IMR-90 (cell line): Measurements from ENCODE around the gene MYT1. TPM values are rescaled to one million over a fixed set of nuclear protein-coding genes. Genes with fewer than 3 reads are reported as not detected.

Experiments used
- ATAC-seq: fragments of 200-7000 bp; cut with Tn5 transposase; 2 replicates; pipeline ENCODE4 v1.9.1; 2020; ENCODE audit warnings: low read depth, mild to moderate bottlenecking, moderate library complexity
- BruUV-seq: library from RNA; stranded (reverse); fragments of 400-500 nt; replicated peaks from 2 replicates; lab custom pipeline; 2021; lab: Mats Ljungman, UMichigan
- CTCF ChIA-PET: fragments of 300-600 bp; formaldehyde crosslinking; extraction: SDS; loops from one replicate; lab custom pipeline; 2021; ENCODE audit warnings: antibody characterized with exemption; lab: Yijun Ruan, JAX
- POLR2A ChIA-PET: fragments of 300-600 bp; sonication (Branson Sonifier 250); formaldehyde crosslinking; loops from one replicate; lab custom pipeline; 2022; ENCODE audit warnings: antibody characterized with exemption; ENCODE audit not compliant: unreplicated experiment; lab: Charles Lee
- DNase-seq: peaks from one replicate; pipeline ENCODE4 v3.0.0; 2013
- H2AFZ ChIP-seq: replicated peaks from 2 replicates; pipeline ENCODE3; 2013; ENCODE audit warnings: low read length, mild to moderate bottlenecking; ENCODE audit not compliant: poor library complexity
- H2AK5ac ChIP-seq: 2 replicates; pipeline ENCODE4 v1.6.1; 2013; ENCODE audit warnings: low read depth, low read length, inconsistent platforms
- H2AK9ac ChIP-seq: replicated peaks from 2 replicates; pipeline ENCODE3; 2013; ENCODE audit warnings: mild to moderate bottlenecking, low read depth, low read length, moderate library complexity; ENCODE audit not compliant: poor library complexity
- H2BK120ac ChIP-seq: 2 replicates; pipeline ENCODE4 v1.6.1; 2013; ENCODE audit warnings: low read depth, low read length, inconsistent platforms
- H2BK15ac ChIP-seq: 3 replicates; pipeline ENCODE4 v1.6.1; 2013; ENCODE audit warnings: low read depth, low read length, inconsistent platforms
- H2BK20ac ChIP-seq: 2 replicates; pipeline ENCODE4 v1.6.1; 2013; ENCODE audit warnings: low read depth, mild to moderate bottlenecking, inconsistent platforms, low read length, moderate library complexity
- H2BK5ac ChIP-seq: 2 replicates; pipeline ENCODE4 v1.6.1; 2013; ENCODE audit warnings: mild to moderate bottlenecking, low read depth, low read length, inconsistent platforms; ENCODE audit not compliant: poor library complexity, severe bottlenecking
- H3K14ac ChIP-seq: replicated peaks from 2 replicates; pipeline ENCODE4 v1.6.1; 2013; ENCODE audit warnings: low read depth, low read length, inconsistent platforms
- H3K18ac ChIP-seq: 2 replicates; pipeline ENCODE4 v1.6.1; 2013; ENCODE audit warnings: low read depth, low read length, control low read depth
- H3K23ac ChIP-seq: 2 replicates; pipeline ENCODE4 v1.6.1; 2013; ENCODE audit warnings: low read depth, low read length, inconsistent platforms
- H3K27ac ChIP-seq: 2 replicates; pipeline ENCODE4 v1.5.1; 2013; ENCODE audit warnings: mild to moderate bottlenecking, control low read depth, low read length; ENCODE audit not compliant: insufficient read depth
- H3K27me3 ChIP-seq: 2 replicates; pipeline ENCODE4 v1.6.1; 2013; ENCODE audit warnings: low read length; ENCODE audit not compliant: control insufficient read depth, insufficient read depth
- H3K36me3 ChIP-seq: 2 replicates; pipeline ENCODE4 v1.6.1; 2013; ENCODE audit warnings: low read length, mixed read lengths; ENCODE audit not compliant: control insufficient read depth, insufficient read depth
- H3K4ac ChIP-seq: 2 replicates; pipeline ENCODE4 v1.6.1; 2013; ENCODE audit warnings: low read depth, low read length, inconsistent platforms
- H3K4me1 ChIP-seq: 2 replicates; pipeline ENCODE4 v1.6.1; 2013; ENCODE audit warnings: low read length, mixed read lengths; ENCODE audit not compliant: control insufficient read depth, insufficient read depth
- H3K4me2 ChIP-seq: 2 replicates; pipeline ENCODE4 v1.6.1; 2013; ENCODE audit warnings: low read depth, mild to moderate bottlenecking, control low read depth, low read length, moderate library complexity
- H3K4me3 ChIP-seq: 2 replicates; pipeline ENCODE4 v1.5.1; 2013; ENCODE audit warnings: low read depth, mild to moderate bottlenecking, control low read depth, low read length, moderate library complexity; ENCODE audit not compliant: insufficient read depth
- H3K56ac ChIP-seq: 2 replicates; pipeline ENCODE4 v1.6.1; 2013; ENCODE audit warnings: low read length, inconsistent platforms; ENCODE audit not compliant: insufficient read depth; ENCODE audit errors: extremely low read depth
- H3K79me1 ChIP-seq, 2 experiments: 2 replicates each; pipeline ENCODE4 v1.6.1; 2013; ENCODE audit warnings: low read length in 2 of 2, inconsistent platforms in 1 of 2, low read depth in 1 of 2
- H3K9ac ChIP-seq: 2 replicates; pipeline ENCODE4 v1.6.1; 2013; ENCODE audit warnings: low read depth, low read length, control low read depth
- H3K9me1 ChIP-seq: 2 replicates; pipeline ENCODE4 v1.6.1; 2013; ENCODE audit warnings: low read length, inconsistent platforms; ENCODE audit not compliant: insufficient read depth
- H3K9me3 ChIP-seq: 2 replicates; pipeline ENCODE4 v1.6.1; 2013; ENCODE audit warnings: low read length; ENCODE audit not compliant: control insufficient read depth, insufficient read depth
- H4K20me1 ChIP-seq: 2 replicates; pipeline ENCODE4 v1.6.1; 2013; ENCODE audit warnings: low read length, inconsistent platforms; ENCODE audit not compliant: insufficient read depth
- H4K5ac ChIP-seq: 2 replicates; pipeline ENCODE4 v1.6.1; 2013; ENCODE audit warnings: mild to moderate bottlenecking, low read depth, low read length, control low read depth
- H4K8ac ChIP-seq, 2 experiments: 2 replicates each; pipeline ENCODE4 v1.6.1; 2013; ENCODE audit warnings: low read depth in 2 of 2, low read length in 2 of 2, control low read depth in 1 of 2, inconsistent platforms in 1 of 2
- H4K91ac ChIP-seq: 2 replicates; pipeline ENCODE4 v1.6.1; 2013; ENCODE audit warnings: low read depth, low read length, inconsistent platforms; ENCODE audit not compliant: insufficient read depth
- BHLHE40 ChIP-seq: fragments of 150-350 bp; IDR thresholded peaks from 2 replicates; pipeline ENCODE4 v1.6.1; 2016; ENCODE audit warnings: mild to moderate bottlenecking, low read depth, low read length
- CEBPB ChIP-seq: IDR thresholded peaks from 2 replicates; pipeline ENCODE4 v1.6.1; 2012; ENCODE audit warnings: low read depth, low read length, improper control_type of control experiment
- CHD1 ChIP-seq: IDR thresholded peaks from 2 replicates; pipeline ENCODE4 v1.6.1; 2012; ENCODE audit warnings: low read depth, low read length, improper control_type of control experiment
- CTCF ChIP-seq: conservative IDR thresholded peaks from 2 replicates; pipeline ENCODE4 v1.5.1; 2012; ENCODE audit warnings: mild to moderate bottlenecking, low read depth, low read length, improper control_type of control experiment
- ELK1 ChIP-seq: fragments of 150-350 bp; IDR thresholded peaks from 2 replicates; pipeline ENCODE4 v1.6.1; 2016; ENCODE audit warnings: low read depth, mild to moderate bottlenecking, low read length, moderate library complexity, borderline replicate concordance
- FOS ChIP-seq: fragments of 150-350 bp; IDR thresholded peaks from 2 replicates; pipeline ENCODE4 v1.6.1; 2016; ENCODE audit warnings: low read depth, low read length
- MAFK ChIP-seq: IDR thresholded peaks from 2 replicates; pipeline ENCODE4 v1.6.1; 2012; ENCODE audit warnings: low read depth, low read length, improper control_type of control experiment
- MAZ ChIP-seq: IDR thresholded peaks from 2 replicates; pipeline ENCODE4 v1.6.1; 2012; ENCODE audit warnings: low read depth, mild to moderate bottlenecking, low read length, improper control_type of control experiment, moderate library complexity, borderline replicate concordance
- MXI1 ChIP-seq: IDR thresholded peaks from 2 replicates; pipeline ENCODE4 v1.6.1; 2012; ENCODE audit warnings: low read depth, mild to moderate bottlenecking, low read length, moderate library complexity, borderline replicate concordance
- NFE2L2 ChIP-seq: fragments of 150-350 bp; IDR thresholded peaks from 2 replicates; pipeline ENCODE4 v1.6.1; 2016; ENCODE audit warnings: low read depth, mild to moderate bottlenecking, low read length
- POLR2A ChIP-seq: IDR thresholded peaks from 2 replicates; pipeline ENCODE4 v1.6.1; 2012; ENCODE audit warnings: mild to moderate bottlenecking, low read depth, low read length
- RAD21 ChIP-seq: IDR thresholded peaks from 2 replicates; pipeline ENCODE4 v1.6.1; 2012; ENCODE audit warnings: low read length, improper control_type of control experiment
- RCOR1 ChIP-seq: IDR thresholded peaks from 2 replicates; pipeline ENCODE4 v1.6.1; 2012; ENCODE audit warnings: mild to moderate bottlenecking, low read length, improper control_type of control experiment; ENCODE audit not compliant: insufficient replicate concordance
- RFX5 ChIP-seq: IDR thresholded peaks from 2 replicates; pipeline ENCODE4 v1.8.0; 2012; ENCODE audit warnings: low read depth, mild to moderate bottlenecking, low read length, moderate library complexity
- SMC3 ChIP-seq: fragments of 150-350 bp; IDR thresholded peaks from 2 replicates; pipeline ENCODE4 v1.6.1; 2016; ENCODE audit warnings: low read depth, mild to moderate bottlenecking, antibody characterized with exemption, low read length, moderate library complexity
- USF2 ChIP-seq: fragments of 150-350 bp; IDR thresholded peaks from 2 replicates; pipeline ENCODE4 v1.6.1; 2017; ENCODE audit warnings: mild to moderate bottlenecking, antibody characterized with exemption, low read length, low read depth
- WGBS, 2 experiments: methylation state at CpG; one replicate each; pipeline versions ENCODE4 v1.1.5 to v1.1.7; 2013; ENCODE audit warnings: missing lambda C conversion rate in 2 of 2; ENCODE audit not compliant: insufficient read length in 1 of 2; ENCODE audit errors: extremely low coverage in 2 of 2; 5-methylcytosine and 5-hydroxymethylcytosine counted together
- dilution Hi-C: fragments of 300-500 bp; cut with HindIII; formaldehyde crosslinking; loops from one replicate; pipeline ENCODE4 v1.14.3; 2018; ENCODE audit warnings: low sequenced_read_pairs; ENCODE audit not compliant: unreplicated experiment
- in situ Hi-C: fragments of 300-500 bp; cut with MboI; formaldehyde crosslinking; loops from 3 replicates; pipeline ENCODE4 v1.14.3; 2019; ENCODE audit warnings: low sequenced_read_pairs, inconsistent platforms, mixed read lengths
- intact Hi-C: fragments of 100-400 bp; cut with micrococcal nuclease; formaldehyde crosslinking; loops from 2 replicates; pipeline ENCODE4 v1.10.0; 2022
- polyA plus RNA-seq, 3 experiments: library from polyadenylated mRNA; depleted of rRNA; stranded (reverse); fragments of >200 nt; gene quantifications; 2 replicates each; pipeline ENCODE4 v1.2.3, GENCODE V29; 2012; ENCODE audit warnings: low replicate concordance in 1 of 3
- total RNA-seq: library from RNA; depleted of rRNA; stranded (reverse); fragments of >200 nt; gene quantifications from 2 replicates; pipeline ENCODE4 v1.2.3, GENCODE V29; 2012

MYT1 gene
- total and polyA plus RNA-seq, 2 of the 4 experiments (the other 2 are of a cell fraction) = not detected

GRCh38 chr20:64130271-64130670 is 34.0 kb upstream of the MYT1 start:
- H3K4me3 ChIP-seq = no peak overlapping the region
- no peak for TF ChIP-seq FOS
- TF ChIP-seq USF2 = no peak
- no peak for TF ChIP-seq RCOR1
- TF ChIP-seq POLR2A = no peak
- TF ChIP-seq ELK1 = no peak
- TF ChIP-seq MXI1 = no peak
- no peak for TF ChIP-seq BHLHE40
- TF ChIP-seq CEBPB = no peak
- no peak for TF ChIP-seq SMC3
- no peak for TF ChIP-seq CTCF
- no peak for TF ChIP-seq MAZ
- TF ChIP-seq CHD1 = no peak
- no peak for TF ChIP-seq MAFK
- TF ChIP-seq RFX5 = no peak
- TF ChIP-seq RAD21 = no peak
- TF ChIP-seq NFE2L2 = no peak
- H2AK5ac ChIP-seq = no peak overlapping the region
- no peaks in the 10 kb centered on the region for H3K9me1 ChIP-seq
- no peak overlapping the region for H3K9ac ChIP-seq
- in situ Hi-C loops (no loop called here), intact Hi-C loops (no loop called here), dilution Hi-C loops (no loop called here)
- H4K20me1 ChIP-seq = no peaks in the 10 kb centered on the region
- no peak overlapping the region for H2BK5ac ChIP-seq
- no peak overlapping the region for H2BK15ac ChIP-seq
- no TSS peak for BruUV-seq
- peaks cover 10% of the 10 kb centered on the region for H3K27me3 ChIP-seq
- no peak overlapping the region for H3K23ac ChIP-seq
- ATAC-seq (no peak), DNase-seq (no peak)
- no peak overlapping the region for H4K8ac ChIP-seq
- H3K36me3 ChIP-seq = no peaks in the 10 kb centered on the region
- no peak overlapping the region for H4K91ac ChIP-seq
- POLR2A ChIA-PET = no interaction called here
- no peak overlapping the region for H2AFZ ChIP-seq
- no peak overlapping the region for H3K27ac ChIP-seq
- no peaks in the 10 kb centered on the region for H3K4me1 ChIP-seq
- no peaks in the 10 kb centered on the region for H3K9me3 ChIP-seq
- no peak overlapping the region for H4K5ac ChIP-seq
- no peak overlapping the region for H3K4me2 ChIP-seq
- no peak overlapping the region for H2BK120ac ChIP-seq
- WGBS, 2 experiments = 82% methylated on average over 3 of the region's 5 CpGs; no CpG with 5 or more reads in 1 of the 2 experiments
- CTCF ChIA-PET = no interaction called here
- H3K56ac ChIP-seq = no peak overlapping the region
- no peak overlapping the region for H3K14ac ChIP-seq
- H3K79me1 ChIP-seq = no peaks in the 10 kb centered on the region
- no peak overlapping the region for H2AK9ac ChIP-seq
- H3K4ac ChIP-seq = no peak overlapping the region
- H3K18ac ChIP-seq = no peak overlapping the region
- H2BK20ac ChIP-seq = no peak overlapping the region
